NCI-H526 treated with DMSO at 0.1 percent for 48 hours (cell line): ENCODE measurements around the gene DPH1.
"Not testable (repeated sequence)": the region's sequence is repeated elsewhere in the genome, so short reads cannot be mapped to it uniquely, and the experiment has no call there.

Experiments used
- DNase-seq: peaks from one replicate; lab custom pipeline; 2025; lab: John Stamatoyannopoulos, UW

DPH1 gene

DNA sequence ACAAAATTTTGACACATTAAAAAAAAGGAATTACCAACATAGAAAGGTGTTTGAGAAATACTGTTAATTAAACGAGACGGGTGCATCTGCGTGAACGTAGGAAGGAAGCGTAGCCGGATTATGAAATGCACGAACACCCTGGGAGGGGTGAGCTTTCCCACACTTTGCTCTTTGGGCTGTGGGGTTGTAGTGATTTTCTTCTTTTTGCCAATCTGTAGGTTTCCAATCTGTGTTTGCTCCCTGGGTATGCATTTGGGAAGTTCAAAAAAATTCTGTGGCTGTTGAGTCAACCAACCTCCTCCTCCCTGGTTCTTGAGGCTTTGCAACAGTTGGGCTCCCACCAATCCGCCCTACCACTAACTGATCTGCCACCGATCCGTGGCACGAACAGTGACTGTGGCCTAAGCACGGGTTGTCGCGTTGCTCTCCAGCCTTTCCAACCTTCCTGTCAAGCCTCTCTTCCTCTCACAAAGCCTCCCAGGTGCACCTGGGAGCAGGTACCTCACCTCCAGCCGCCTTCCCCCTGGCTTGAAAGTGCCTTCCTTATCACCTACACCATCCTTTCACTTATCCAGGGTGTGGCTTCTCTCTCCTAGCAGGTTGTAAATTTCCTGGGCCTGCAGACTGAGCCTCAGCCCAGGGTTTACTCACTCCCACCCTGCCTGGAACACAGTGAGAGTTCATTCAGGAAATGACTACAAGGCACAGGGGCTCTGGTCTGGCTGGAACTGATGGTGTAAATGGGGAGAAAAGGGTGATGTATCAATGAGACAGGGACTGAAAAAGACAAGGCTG is 21.4 kb upstream of the DPH1 start:
- DNase-seq, result no peak

GRCh38 chr17:2009737-2010136 is 20.2 kb upstream of the DPH1 start:
- no peak for DNase-seq

- no peak for DNase-seq
These were observed 18.3 kb upstream of the DPH1 start for GRCh38 chr17:2011411-2012371.

- DNase-seq, result no peak
These were observed 17.5 kb upstream of the DPH1 start for GRCh38 chr17:2012499-2012898.

DNA sequence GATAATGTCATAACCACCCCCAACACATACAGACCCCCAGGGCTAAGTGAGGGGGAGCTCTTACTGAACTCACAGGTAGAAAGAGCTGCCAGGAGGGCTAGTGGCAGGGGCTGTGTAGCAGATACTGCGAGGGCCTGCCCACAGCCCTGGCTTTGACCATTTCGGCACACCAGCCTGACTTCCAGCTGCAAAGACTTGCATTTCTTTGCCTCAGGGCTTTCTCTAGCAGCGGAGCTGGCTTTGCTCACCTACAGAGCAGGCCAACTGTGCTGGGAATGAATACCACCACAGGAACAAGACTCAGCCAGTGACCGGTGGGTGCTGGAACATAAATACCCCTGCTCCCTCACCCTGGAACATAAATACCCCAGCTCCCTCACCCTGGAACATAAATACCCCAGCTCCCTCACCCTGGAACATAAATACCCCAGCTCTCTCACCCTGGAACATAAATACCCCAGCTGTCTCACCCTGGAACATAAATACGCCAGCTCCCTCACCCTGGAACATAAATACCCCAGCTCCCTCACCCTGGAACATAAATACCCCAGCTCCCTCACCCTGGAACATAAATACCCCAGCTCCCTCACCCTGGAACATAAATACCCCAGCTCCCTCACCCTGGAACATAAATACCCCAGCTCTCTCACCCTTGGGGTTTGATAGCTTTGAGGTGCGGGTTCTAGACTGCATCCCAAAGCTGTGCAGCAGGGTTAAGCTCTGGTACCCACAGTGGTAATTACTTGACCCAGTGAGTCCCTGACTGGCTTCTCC is 16.5 kb upstream of the DPH1 start:
- DNase-seq, result not testable (repeated sequence)

- no peak for DNase-seq
These were observed 16.0 kb upstream of the DPH1 start for GRCh38 chr17:2013994-2014317.

- DNase-seq, result no peak
These were observed 14.6 kb upstream of the DPH1 start for GRCh38 chr17:2015314-2015713.

GRCh38 chr17:2016494-2016893 is 13.5 kb upstream of the DPH1 start:
- DNase-seq, result no peak

DNA sequence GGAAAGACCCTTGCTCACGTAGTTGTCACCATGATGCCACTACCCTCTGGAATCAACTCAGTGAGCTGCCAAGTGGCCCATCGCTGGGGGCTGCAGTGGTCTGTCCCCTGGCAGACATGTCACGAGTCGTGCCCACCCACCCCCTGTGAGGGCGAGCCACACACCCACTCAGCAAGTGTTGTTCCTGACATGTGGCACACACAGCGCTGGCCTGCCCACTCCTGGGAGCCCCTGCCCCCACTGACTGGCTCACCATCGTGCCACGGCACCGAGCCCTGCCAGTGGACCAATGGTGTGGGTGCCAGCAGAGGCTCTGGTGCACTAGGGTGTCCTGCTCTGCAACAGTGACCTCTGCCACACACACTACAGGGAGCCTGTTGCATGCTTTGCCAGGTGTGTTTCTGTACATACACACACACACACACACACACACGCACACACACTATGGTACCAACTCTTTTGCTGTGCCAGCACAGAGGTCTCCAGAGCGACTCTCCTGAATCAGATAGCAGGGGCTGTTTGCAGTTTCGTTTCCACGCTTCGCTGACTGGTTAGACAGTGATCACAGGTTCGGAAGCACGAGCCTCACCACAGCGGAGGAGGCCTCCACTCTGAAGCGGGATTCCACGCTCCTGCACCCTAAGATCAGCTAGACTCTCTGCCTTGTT is 12.5 kb upstream of the DPH1 start:
- DNase-seq, result no peak

DNA sequence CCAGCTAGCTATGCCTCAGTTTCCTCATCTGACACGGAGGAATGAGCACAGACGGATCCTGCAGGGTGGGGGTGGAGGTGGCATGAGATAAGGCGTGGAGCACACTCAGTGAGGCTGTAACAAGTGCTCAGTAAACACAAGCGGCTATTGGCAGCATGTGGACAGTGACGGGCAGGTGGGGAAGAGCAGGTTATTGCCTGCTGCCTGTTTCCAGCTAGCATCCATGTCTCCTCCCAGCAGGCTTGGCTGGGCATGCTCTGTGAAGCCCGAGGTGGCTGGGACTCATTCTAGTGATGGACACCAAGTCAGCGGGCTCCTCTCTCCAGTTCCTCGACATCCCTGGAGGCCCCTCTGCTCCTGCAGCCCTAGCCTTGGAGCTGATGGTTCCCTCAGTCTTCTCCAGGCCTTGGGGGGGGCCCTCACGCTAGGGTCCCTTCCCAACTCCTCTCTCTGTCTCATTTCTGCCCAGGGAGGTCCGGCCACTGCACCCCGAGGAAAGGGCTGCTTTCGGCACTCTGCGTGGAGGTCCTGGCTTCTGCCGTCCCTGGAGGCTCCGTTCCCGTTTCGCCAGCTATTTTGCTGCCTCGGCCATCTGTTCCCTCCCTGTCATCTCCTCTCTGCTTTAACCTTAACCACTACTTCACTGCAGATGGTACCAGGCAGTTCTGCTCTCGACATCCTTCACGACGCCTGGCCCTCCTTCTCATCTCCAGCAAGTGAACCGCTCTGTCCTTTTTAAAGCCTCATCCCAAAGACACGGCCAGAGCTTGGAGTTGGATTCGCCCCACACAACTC is 11.0 kb upstream of the DPH1 start:
- no peak for DNase-seq

GRCh38 chr17:2019723-2020122 is 10.2 kb upstream of the DPH1 start:
- no peak for DNase-seq

DNA sequence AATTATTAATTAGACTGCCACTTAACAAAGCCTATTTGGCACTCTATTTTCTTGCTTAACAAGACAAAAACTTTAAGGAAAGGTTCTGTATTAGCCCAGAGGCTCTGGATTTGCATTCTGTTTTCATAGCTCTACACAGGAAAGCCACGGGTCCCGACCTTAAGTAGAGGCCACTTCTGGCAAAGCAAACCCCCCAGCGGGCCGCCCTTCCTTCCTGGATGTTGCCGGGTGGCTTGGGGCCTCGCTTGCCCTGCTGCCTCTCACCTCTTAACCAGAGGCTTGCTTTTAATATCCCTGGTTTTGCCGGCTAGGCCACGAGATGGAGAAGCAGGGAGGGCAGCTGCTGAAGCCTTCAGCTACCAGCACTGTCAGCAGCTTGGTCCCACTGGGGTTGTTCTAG is 9.2 kb upstream of the DPH1 start:
- DNase-seq, result no peak

DNA sequence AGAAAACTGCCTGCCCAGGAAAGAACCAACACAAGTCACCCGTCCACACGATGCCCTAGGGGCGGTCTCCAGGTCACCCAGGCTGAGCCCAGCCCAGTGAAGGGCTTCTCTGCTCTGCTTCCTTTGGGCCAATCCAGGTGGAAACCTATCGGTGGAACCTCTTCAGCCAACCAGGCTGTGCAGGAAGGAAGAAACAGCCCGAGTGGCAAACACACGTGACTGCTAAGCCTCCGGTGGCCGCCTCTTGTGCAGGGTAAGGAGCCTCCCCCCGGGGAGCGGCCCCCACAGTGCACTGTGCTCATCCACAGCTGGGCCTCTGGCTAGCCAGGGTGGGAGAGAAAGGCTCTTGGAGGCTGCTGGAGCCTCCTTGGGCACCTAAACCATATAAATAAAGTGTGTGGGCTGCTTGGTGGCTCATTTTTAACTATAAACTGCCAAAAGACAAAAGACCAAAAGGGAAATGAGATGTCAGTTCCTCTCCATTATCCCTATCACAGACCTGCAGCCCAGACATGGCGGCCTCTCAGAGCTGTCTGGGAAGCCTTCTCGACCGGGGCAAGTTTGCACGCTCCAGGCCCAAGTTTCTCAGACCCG is 7.2 kb upstream of the DPH1 start:
- no peak for DNase-seq

GRCh38 chr17:2023256-2023655 is 6.7 kb upstream of the DPH1 start:
- DNase-seq, result no peak

- no peak for DNase-seq
These were observed 6.0 kb upstream of the DPH1 start for GRCh38 chr17:2023692-2024571.

GRCh38 chr17:2024572-2025219 is 5.3 kb upstream of the DPH1 start:
- no peak for DNase-seq

DNA sequence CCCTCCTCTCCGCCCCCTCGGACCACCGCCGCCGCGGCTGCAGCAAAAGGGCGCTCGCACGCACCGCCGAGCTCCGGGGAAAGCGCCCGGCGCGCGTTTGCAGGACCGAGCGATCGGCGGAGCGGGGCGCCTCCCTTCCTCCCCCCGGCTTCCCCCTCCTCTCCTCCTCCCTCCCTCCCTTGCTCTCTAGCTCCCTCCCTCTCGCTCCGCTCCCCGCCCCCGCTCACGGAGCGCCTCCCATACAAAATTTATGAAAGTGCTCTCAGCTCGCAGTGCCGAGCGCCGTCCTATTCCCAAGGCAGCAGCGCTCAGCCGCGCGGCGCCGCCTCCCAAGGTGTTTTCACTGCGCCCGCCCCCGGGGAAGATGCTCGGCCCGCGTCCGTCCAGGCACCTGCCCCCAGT is 4.7 kb upstream of the DPH1 start, which contains the start of gene RTN4RL1:
TSS of gene RTN4RL1 (minus strand) at position 115 of the 402 bp plus-strand sequence. CDS start 469 bp downstream, outside the sequence.
- peak; percentile 8 for DNase-seq

DNA sequence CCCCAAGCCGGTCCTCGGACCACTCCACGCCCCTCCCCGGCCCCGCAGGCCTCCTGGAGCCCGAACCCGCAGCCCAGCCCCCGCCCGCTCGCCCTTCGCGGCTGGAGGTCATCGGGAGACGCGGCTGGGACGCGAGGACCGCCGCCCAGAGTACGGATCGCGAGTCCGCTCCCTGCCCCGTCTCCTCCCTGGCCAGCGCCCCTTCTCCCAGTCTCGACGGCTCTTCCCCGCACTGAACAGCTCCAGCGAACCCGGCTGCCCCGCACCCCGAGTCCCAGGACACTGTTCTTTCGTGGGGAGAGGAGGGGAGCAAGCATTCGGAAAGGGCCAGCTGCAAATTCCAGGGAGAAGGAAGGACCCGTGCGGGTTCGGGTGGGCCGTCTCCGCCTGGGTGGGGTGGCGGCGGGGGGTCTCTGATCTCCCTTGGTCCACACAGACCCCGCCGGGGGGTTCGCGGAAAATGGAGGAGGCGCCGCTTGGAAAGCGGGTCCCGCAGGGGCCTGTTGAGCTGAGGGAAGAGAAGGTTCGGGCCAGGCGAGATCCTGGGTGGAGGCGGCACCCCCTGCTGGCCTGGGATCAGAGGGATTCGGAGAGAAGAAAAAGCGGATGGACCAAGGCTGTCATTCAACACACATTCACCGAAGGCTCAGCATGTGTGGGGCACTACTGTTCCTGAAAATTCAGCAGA is 4.2 kb upstream of the DPH1 start:
- DNase-seq, result peak; percentile 37
